ENCODE results near the gene PIP5K1B.

PIP5K1B gene

DNA sequence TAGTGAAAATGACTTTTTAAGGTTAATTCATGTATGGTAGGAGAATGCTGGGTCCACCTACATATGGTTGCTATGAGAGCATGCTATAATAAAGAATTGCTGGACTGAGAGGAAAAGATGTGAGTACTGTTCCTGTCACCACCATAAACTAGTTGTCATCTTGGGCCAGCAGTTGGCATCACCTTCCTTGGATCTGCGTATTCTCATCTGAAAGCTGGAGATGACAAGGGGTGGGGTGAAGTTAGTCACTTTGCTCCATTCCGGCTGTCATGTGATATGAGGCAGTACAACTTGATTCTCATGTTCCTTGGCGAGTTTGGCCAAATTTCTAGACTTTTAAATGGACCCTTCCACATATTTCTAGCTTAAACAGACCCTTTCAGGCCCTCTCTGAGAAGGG lies 33.3 kb downstream of the PIP5K1B start:
- no peak for DNase-seq (ENCODE audit: low read depth in 2 of 2)

DNA sequence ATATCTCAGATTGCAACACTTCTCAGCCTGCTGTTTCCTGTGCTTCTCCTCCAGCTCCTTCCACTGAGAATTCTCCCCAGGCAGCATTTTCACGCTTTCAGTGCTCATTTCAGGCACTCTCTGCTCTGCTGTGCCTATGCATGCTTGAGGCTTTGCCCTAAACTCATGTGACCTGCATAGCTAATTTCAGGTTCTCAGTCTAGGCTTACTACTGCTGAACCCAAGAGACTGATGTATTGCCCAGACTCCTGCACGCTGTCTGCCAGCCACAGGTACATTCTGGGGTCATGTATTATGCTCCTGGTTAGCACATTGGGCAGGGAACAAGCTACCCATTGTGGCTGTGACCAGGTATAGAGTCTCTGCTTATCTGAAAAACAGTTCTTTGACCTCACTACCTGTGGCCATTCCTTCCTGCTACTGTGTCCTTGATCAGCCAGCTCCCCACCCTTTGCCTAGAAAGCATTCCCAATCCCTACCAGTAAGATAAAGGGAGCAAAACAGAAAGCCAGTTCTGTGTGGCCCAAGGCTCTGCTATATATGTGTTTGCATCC lies 34.7 kb downstream of the PIP5K1B start:
- DNase-seq (ENCODE audit: low read depth in 2 of 2), result no peak

DNA sequence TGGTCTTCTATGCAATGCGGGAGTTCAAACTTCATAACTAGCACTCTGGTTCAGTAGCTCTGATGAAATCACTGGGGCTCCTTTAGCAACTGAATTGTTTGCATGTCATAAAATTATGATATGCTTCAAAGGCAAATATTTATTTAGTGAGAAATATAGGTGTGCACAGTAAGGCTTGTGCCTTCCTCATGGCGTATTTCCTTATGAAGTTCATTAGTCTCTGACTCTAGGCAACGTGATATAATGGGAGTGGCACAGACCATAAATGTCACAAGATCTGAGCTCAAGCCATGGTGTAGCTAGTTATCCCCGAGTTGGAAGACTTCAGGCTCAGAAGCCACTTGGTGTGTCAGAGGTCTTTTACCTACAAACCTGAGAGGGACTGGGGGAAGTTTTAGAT lies 35.5 kb downstream of the PIP5K1B start:
- DNase-seq (ENCODE audit: low read depth in 2 of 2), result no peak

DNA sequence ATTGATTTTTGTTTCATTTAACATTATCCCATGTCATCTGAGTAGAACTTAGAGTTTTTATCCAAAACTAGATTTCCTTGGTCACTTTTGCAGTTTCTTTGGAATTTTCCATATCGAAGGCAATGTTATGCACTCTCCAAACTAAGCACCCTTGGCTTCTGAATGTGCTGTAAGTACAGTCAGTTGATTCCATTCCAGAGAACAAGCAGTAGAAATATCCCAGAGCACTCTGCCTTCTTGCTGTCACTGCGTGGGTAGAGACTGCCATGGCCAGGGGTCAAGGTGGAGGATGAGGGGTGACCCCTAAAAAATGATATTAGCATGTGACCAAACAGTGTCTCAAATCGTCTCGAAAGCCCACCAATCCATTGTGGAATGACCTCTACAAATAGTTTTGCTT lies 36.2 kb downstream of the PIP5K1B start:
- DNase-seq (ENCODE audit: low read depth in 2 of 2), result no peak

GRCh38 chr9:68741704-68742332 lies 36.8 kb downstream of the PIP5K1B start:
- DNase-seq (ENCODE audit: low read depth in 2 of 2), result no peak

GRCh38 chr9:68742333-68742730 lies 37.3 kb downstream of the PIP5K1B start:
- DNase-seq (ENCODE audit: low read depth in 2 of 2), result no peak

- no peak for DNase-seq (ENCODE audit: low read depth in 2 of 2)
Measured at GRCh38 chr9:68744426-68744825, 39.4 kb downstream of the PIP5K1B start.

DNA sequence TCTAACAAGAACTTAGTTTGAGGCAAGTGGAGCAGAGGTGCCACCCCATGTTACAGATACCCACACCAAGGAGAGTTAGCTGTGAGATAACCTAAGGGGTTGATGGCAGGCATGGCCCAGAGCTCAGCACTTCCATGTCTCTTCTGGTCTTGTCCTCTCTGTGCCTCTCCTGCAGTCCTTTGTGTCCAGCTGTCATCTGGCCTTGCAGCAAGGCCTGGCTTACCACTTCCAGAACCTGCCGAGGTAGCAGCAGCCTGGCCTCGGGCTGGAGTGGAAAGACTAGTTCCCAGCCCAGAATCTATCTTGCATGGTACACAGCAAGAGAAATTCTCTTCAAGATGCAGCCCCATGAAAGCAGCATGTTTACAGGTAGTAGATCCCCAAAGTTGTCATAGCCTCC lies 41.5 kb downstream of the PIP5K1B start:
- no peak for DNase-seq (ENCODE audit: low read depth in 2 of 2)

GRCh38 chr9:68747043-68747533 lies 42.0 kb downstream of the PIP5K1B start:
- DNase-seq (ENCODE audit: low read depth in 2 of 2), result no peak

DNA sequence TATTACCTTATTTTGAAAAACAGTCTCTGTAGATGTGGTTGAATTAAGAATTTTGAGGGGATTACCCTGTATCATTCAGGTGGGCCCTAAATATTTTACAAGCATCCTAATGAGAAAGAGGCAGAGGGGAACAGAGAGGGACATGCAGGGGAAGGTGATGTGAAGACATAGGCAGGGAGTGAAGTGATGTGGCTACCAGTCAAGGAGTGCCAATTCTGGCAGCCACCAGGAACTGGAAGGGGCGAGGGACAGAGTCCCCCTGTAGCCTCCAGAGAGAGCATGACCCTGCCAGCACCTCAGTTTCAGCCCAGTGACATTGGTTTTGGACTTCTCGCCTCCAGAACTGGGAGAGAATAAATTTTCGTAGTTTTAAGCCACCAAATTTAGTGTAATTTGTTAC lies 44.1 kb downstream of the PIP5K1B start:
- no peak for DNase-seq (ENCODE audit: low read depth in 2 of 2)

GRCh38 chr9:68749579-68750159 lies 44.6 kb downstream of the PIP5K1B start:
- DNase-seq (ENCODE audit: low read depth in 2 of 2), result no peak

DNA sequence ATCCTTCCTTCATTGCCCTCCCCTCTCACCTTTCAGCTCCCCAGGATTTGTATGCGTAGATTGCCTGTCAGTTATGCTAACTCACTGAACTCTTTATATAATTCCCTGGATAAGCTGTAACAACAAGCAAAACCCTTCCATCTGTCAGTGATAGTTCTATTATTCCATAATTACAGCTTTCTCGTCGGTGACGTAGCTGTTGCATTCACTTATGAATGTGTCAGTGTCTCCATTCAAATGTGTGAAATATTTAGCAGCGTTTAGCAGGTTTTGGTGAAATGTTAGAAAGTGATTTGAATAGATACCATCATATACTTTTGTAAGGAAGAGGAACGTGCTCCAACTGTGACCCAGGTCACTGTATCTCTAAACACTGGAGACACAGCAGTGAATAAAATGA lies 45.2 kb downstream of the PIP5K1B start:
- no peak for DNase-seq (ENCODE audit: low read depth in 2 of 2)

DNA sequence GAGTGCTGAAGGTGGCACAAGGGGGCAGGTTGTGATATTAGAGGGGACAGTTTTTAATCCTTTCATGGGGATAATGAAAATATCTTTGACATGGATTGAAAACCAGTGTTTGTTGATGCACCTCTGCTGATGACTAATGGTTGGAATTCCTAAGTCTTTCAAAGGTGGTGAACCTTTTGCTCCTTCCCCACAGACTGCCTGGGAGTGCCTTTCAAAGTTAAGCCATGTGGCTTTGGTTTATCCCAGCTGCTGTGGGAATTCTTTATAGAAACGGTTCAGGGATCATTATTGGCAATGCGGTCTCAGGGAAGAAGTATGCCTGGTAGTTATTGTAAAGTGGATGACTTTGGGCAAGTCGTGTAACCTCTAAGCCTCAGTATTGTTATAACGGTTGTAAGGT lies 45.7 kb downstream of the PIP5K1B start:
- no peak for DNase-seq (ENCODE audit: low read depth in 2 of 2)

- no peak for DNase-seq (ENCODE audit: low read depth in 2 of 2)
Measured at GRCh38 chr9:68751556-68751955, 46.5 kb downstream of the PIP5K1B start.

DNA sequence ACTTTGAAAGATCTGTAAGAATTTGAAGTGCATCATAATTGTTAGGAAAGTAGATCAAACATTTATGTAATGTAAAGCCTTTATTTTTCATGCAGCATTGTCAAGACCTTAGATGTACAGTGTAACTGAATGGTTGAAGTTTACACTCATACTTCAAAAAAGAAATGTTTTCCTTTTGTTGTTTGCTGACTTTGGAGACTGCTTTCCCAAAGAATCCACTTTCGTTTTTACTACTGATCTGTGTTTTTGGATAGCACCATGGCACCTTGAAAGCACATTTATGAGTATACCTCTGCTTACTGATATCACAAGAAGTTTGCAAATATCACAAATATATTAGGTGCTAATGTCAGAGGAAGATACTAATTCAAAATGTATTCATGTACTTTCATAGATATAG lies 50.0 kb downstream of the PIP5K1B start:
- DNase-seq (ENCODE audit: low read depth in 2 of 2), result no peak

DNA sequence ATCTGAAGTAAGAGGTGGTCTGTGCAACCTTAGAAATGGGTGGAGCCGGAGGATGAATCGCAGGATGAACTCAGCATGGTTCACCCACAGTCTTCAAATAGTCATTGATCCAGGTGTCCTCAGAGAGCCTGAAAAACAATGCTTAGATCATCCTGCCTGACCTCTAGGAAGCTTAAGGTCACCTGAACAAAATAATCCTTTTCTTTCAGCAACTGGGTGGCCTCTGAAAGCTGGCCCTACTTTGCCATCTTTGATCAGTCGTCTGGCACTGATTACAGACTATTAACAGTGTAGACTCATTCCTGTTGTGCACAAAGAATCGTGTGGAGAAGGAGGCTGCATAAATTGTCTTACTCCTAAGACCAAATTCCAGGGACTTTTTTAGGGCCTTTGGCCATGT lies 50.7 kb downstream of the PIP5K1B start:
- DNase-seq (ENCODE audit: low read depth in 2 of 2), result no peak

DNA sequence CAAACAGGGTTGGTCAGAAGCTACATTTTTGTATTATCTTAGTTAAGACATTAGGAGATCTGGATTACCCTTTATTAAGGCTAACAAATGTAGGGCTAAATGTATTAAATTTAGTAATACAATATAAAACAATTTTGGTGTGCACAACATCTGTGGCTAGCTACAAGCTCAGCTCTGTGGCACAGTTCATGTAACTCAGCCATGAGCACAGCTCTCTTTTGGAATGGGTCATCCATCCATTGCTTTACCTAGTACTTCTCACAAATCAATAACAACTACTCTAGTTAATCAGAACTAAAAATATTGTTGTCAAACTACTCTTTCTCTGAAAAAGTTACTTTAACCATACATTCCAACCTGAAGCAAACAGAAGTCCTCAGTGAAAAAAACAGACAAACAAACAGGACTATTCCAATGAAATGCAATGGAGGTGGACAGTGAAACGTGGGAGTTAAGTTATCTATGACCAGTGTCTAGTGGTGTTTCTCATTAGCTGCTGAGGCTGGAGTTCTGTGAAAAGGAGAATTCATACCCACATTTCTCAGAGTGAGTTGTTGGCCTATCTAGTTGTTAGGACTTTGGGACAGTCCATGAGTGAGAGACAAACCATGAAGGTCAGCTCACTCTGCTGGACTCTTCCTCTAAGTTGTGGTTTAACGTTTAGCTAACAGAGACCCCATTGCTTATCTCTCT lies 55.1 kb downstream of the PIP5K1B start:
- no peak for DNase-seq (ENCODE audit: low read depth in 2 of 2)

DNA sequence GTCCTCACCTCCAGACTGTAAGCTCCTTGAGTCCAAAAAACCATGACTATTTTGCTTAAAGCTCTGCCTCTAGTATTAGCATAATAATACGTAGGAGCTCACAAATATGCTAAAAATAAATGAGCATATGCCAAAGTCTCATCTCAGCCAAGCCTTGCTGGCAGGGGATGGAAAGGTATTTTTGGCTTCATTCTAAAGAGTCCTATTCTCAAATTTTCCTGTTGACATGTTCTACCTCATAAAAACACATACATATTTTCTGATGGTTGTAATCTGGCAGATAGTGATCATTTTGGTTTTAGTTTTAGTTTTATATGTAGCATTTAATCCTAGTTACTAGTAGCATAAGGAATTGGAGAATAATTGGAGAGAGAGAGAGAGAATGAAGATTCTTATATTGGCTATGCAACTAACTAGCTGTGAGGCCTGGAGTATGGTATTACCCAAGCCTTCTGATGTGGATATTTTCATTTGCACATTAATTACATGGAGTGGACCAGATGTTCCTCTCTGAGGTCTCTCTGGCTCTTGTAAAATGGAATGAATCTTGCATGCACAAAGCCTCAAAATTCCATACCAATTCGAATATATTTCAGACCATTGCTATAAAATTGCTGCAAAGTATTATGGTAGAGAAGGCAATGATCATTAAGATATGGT lies 55.8 kb downstream of the PIP5K1B start:
- no peak for DNase-seq (ENCODE audit: low read depth in 2 of 2)

DNA sequence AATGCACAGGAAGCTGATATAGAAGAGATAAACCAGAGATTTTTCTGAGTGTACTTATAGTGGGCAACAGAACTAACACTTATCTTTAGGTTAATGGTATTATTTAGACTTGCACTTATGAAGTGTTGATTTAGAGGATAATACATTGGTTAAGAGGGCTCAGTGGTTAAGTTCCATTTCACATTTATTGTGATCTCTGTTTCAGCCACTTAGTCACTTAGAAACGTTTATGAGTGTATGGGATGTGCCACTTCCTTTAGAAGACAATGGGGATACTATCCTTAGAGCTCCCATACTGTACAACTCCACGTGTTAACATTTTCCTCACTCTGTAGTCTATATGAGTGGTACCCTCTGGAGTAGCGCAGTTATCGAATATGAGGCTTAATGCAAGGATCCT lies 57.5 kb downstream of the PIP5K1B start:
- DNase-seq (ENCODE audit: low read depth in 2 of 2), result no peak

DNA sequence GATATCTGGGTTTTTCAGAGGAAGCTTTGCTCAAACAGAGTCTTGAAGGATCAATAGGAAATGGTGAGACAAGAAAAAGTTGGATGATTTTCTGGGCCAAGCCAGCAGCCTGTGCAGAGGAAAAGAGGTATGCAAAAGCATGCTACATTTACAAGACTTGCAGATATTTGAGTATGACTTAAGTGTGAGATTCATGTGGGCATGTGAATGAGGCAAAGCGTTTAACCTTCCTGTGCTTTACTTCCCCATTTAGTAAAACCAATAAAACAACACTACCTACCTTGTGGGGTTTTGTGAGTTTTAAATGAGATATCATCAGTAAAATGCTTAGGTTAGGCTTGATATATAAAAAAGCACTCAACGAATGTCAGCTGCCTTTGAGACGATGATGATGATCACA lies 58.1 kb downstream of the PIP5K1B start:
- DNase-seq (ENCODE audit: low read depth in 2 of 2), result no peak

DNA sequence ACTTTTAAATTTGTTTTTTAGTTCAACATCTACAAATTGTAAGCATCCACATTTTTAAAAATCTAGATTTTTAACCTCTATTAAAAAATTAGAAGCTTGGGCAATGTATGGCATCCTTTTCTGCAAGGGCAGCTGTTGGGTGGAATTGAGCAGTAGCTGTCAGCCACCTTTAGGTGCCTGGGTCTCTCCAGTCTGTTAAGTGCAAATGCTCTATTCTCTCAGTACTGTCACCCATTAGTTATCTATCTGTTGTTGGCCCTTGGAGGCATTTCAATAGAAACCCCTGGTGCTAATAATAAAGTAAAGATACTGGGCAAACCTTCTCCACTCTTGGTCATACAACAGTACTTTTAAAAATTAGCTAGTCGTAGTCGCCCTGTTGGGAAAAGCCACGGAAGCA lies 63.6 kb downstream of the PIP5K1B start:
- DNase-seq (ENCODE audit: low read depth in 2 of 2), result no peak

GRCh38 chr9:68769852-68770251 lies 64.8 kb downstream of the PIP5K1B start:
- DNase-seq (ENCODE audit: low read depth in 2 of 2), result no peak
